Endothelial cell of umbilical vein (primary cell): ENCODE data around the gene PROCA1. TPM values are rescaled to one million over a fixed set of nuclear protein-coding genes. Genes with fewer than 3 reads are reported as not detected.

Experiments used
- BruUV-seq: library from RNA; stranded (reverse); fragments of 400-500 nt; replicated peaks from 2 replicates; lab custom pipeline; 2021; lab: Mats Ljungman, UMichigan
- CTCF ChIA-PET: fragments of 300-600, 350-600 bp; sonication (Branson Sonifier 250); formaldehyde crosslinking; loops from one replicate; lab custom pipeline; 2021; ENCODE audit warnings: antibody characterized with exemption, inconsistent platforms; lab: Charles Lee
- POLR2A ChIA-PET: fragments of 300-600, 350-600 bp; sonication (Branson Sonifier 250); formaldehyde crosslinking; loops from one replicate; lab custom pipeline; 2021; ENCODE audit warnings: antibody characterized with exemption, inconsistent platforms; lab: Charles Lee
- DNase-seq: peaks from one replicate; pipeline ENCODE4 v3.0.0-alpha.2; 2011; ENCODE audit warnings: low read depth, low spot score
- FAIRE-seq: peaks from 2 replicates; lab custom pipeline; 2011; peaks lifted over from hg19 to GRCh38; lab: Jason Lieb, UNC
- H2AFZ ChIP-seq: 2 replicates; pipeline ENCODE4 v1.6.0; 2012; ENCODE audit warnings: low read depth, low read length, control low read depth, inconsistent platforms
- H3K27ac ChIP-seq: 2 replicates; pipeline ENCODE4 v1.5.1; 2011; ENCODE audit warnings: low read depth, mild to moderate bottlenecking, control low read depth, low read length, moderate library complexity; ENCODE audit not compliant: insufficient read depth
- H3K27me3 ChIP-seq, 2 experiments: 2 replicates each; pipeline versions ENCODE4 v1.6.0 to v1.6.1; 2011; ENCODE audit warnings: low read length in 2 of 2, mixed read lengths in 1 of 2; ENCODE audit not compliant: control insufficient read depth in 2 of 2, insufficient read depth in 2 of 2
- H3K36me3 ChIP-seq, 2 experiments: 2 replicates in 1 of 2; 3 replicates in 1 of 2; pipeline ENCODE4 v1.5.1; 2011; ENCODE audit warnings: low read length in 2 of 2, mild to moderate bottlenecking in 1 of 2, moderate library complexity in 1 of 2; ENCODE audit not compliant: control insufficient read depth in 2 of 2, insufficient read depth in 2 of 2; ENCODE audit errors: extremely low read depth in 1 of 2
- H3K4me1 ChIP-seq: 3 replicates; pipeline ENCODE4 v1.5.1; 2011; ENCODE audit warnings: mild to moderate bottlenecking, low read length; ENCODE audit not compliant: control insufficient read depth, insufficient read depth; ENCODE audit errors: extremely low read depth
- H3K4me2 ChIP-seq: 2 replicates; pipeline ENCODE4 v1.6.1; 2011; ENCODE audit warnings: low read length, control low read depth, mixed read lengths; ENCODE audit not compliant: insufficient read depth
- H3K4me3 ChIP-seq, 3 experiments: fragments of 200-600 bp in 1 of 3; sonication (generic), shearing (Covaris generic) in 1 of 3; replicated peaks in 1 of 3; 2 replicates each; pipeline ENCODE4 v1.5.1; 2011 to 2016; ENCODE audit warnings: control low read depth in 3 of 3, low read length in 3 of 3, mild to moderate bottlenecking in 2 of 3, inconsistent platforms in 1 of 3, low read depth in 1 of 3, moderate library complexity in 1 of 3; ENCODE audit not compliant: insufficient read depth in 1 of 3
- H3K79me2 ChIP-seq: 2 replicates; pipeline ENCODE4 v1.6.0; 2012; ENCODE audit warnings: low read length, inconsistent platforms; ENCODE audit not compliant: control insufficient read depth, insufficient read depth
- H3K9ac ChIP-seq: replicated peaks from 2 replicates; pipeline ENCODE3; 2011; ENCODE audit warnings: low read length, control low read depth; ENCODE audit not compliant: insufficient read depth; ENCODE audit errors: extremely low read depth
- H3K9me1 ChIP-seq: replicated peaks from 3 replicates; pipeline ENCODE4 v1.6.0; 2011; ENCODE audit warnings: mild to moderate bottlenecking, low read length; ENCODE audit not compliant: control insufficient read depth, insufficient read depth; ENCODE audit errors: extremely low read depth
- H3K9me3 ChIP-seq: replicated peaks from 2 replicates; pipeline ENCODE4 v1.5.1; 2012; ENCODE audit warnings: low read length, inconsistent platforms; ENCODE audit not compliant: control insufficient read depth, insufficient read depth
- H4K20me1 ChIP-seq: replicated peaks from 2 replicates; pipeline ENCODE3; 2011; ENCODE audit warnings: mild to moderate bottlenecking, low read length; ENCODE audit not compliant: control insufficient read depth, insufficient read depth; ENCODE audit errors: extremely low read depth
- EZH2 ChIP-seq: IDR thresholded peaks from 2 replicates; pipeline ENCODE4 v1.6.1; 2012; ENCODE audit warnings: borderline replicate concordance, low read depth, mild to moderate bottlenecking, moderate library complexity, low read length, inconsistent platforms; ENCODE audit not compliant: severe bottlenecking
- FOS ChIP-seq: IDR thresholded peaks from 2 replicates; pipeline ENCODE4 v1.6.1; 2011; ENCODE audit warnings: mild to moderate bottlenecking, low read length, moderate library complexity, borderline replicate concordance; ENCODE audit not compliant: insufficient read depth
- GATA2 ChIP-seq: IDR thresholded peaks from 2 replicates; pipeline ENCODE4 v1.7.0; 2011; ENCODE audit warnings: low read depth, mild to moderate bottlenecking, moderate library complexity, mixed read lengths, low read length; ENCODE audit not compliant: insufficient read length, insufficient read depth
- JUN ChIP-seq: IDR thresholded peaks from 2 replicates; pipeline ENCODE4 v1.6.1; 2011; ENCODE audit warnings: borderline replicate concordance, low read depth; ENCODE audit not compliant: insufficient read length, insufficient read depth
- MYC ChIP-seq: IDR thresholded peaks from one replicate; pipeline ENCODE4 v1.6.1; 2011; ENCODE audit warnings: mild to moderate bottlenecking, low read depth, low read length
- POLR2A ChIP-seq: IDR thresholded peaks from 2 replicates; pipeline ENCODE4 v1.6.1; 2012; ENCODE audit warnings: low read depth, mild to moderate bottlenecking, control low read depth, low read length
- POLR2AphosphoS5 ChIP-seq: IDR thresholded peaks from 2 replicates; pipeline ENCODE4 v1.6.1; 2012; ENCODE audit warnings: low read depth, mild to moderate bottlenecking, control low read depth, low read length, moderate library complexity; ENCODE audit not compliant: insufficient read depth
- dilution Hi-C: fragments of 300-500 bp; cut with MboI; formaldehyde crosslinking; loops from one replicate; pipeline ENCODE4 v1.15.0; 2019; ENCODE audit warnings: low sequenced_read_pairs; ENCODE audit not compliant: extremely low pct_ligation_motif_present
- intact Hi-C: fragments of 100-400 bp; cut with micrococcal nuclease; formaldehyde crosslinking; loops from one replicate; pipeline ENCODE4 v1.10.0; 2022
- polyA plus RNA-seq, 4 experiments: library from polyadenylated mRNA; depleted of rRNA in 3 of 4; stranded (reverse) in 3 of 4; unstranded in 1 of 4; fragments of >200 nt; gene quantifications; 2 replicates each; pipeline versions ENCODE4 v1.2.1 to v1.2.3, GENCODE V29; 2011 to 2012; ENCODE audit warnings: missing spikeins in 1 of 4
- total RNA-seq: library from RNA; stranded (reverse); gene quantifications from 2 replicates; pipeline ENCODE4 v1.2.3, GENCODE V29; 2021
- TF ChIP-seq, protein P1 (sequence below): IDR thresholded peaks from 2 replicates; pipeline ENCODE4 v1.6.1; 2011; ENCODE audit not compliant: insufficient read depth, insufficient read length
- TF ChIP-seq, protein P2 (sequence below), 2 donors: IDR thresholded peaks; 1 replicate in 1 of 2; 2 replicates in 1 of 2; pipeline ENCODE4 v1.5.1; 2011; ENCODE audit warnings: low read length in 2 of 2, mild to moderate bottlenecking in 2 of 2, moderate library complexity in 2 of 2, control low read depth in 1 of 2, inconsistent platforms in 1 of 2, low read depth in 1 of 2; ENCODE audit not compliant: insufficient read depth in 1 of 2; ENCODE audit errors: extremely low read depth in 1 of 2

Gene PROCA1
- total and polyA plus RNA-seq, 2 donors (not counting 3 experiments of a cell fraction or from before 2014, with no cell fraction given): 2.0 to 2.1 TPM

DNA sequence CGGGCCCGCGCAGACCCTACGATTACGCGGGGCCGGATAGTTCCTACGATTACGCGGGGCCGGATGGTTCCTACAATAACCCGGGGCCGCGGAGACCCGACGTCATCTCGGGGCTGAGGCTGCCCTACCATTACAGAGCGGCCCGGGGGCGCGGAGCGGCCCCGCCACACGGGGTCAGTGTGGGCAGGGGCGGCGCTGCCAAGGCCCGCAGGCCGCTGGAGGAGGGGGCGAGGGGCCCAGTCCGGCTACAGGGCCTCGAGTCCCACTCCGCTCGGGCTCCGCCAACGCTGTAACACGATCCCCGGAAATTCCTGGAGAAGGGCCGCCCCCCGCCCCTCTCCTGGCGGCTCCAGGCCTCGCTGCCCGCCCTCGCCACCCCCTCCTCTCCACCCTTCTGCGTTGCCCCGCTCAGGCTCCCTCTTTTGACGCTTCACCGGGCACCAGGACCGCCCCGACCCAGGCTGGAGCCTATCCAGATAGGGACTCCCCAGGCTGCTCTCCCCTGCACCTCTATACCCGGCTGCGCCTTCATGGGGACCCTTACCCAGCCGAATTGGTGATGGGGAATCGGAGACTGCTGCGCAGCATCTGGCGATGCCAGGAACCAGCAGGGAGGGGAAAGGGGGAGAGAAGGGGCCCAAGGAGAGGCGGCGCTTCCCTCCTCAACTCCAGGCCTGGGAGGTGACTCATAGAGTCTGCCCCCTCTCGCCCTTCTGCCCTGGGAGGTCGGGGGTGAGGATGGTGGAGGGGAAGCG lies 6.1 kb upstream of the PROCA1 start, which contains the start of gene RAB34:
Gene RAB34, minus strand, starts transcription at position 291 of the 755 bp plus-strand sequence. CDS start 602 bp downstream, outside the sequence.
- Histone ChIP-seq H3K9me3 (no peaks in the 10 kb centered on the region), H3K79me2 (peaks cover 35% of the 10 kb centered on the region), H3K27ac (peak within 1 kb of the TSS; percentile 76), H3K36me3 (peaks cover 9 to 17% of the 10 kb centered on the region in 2 experiments), H2AFZ (peak within 1 kb of the TSS; percentile 69), H3K4me3 (peak within 1 kb of the TSS; percentile 19 to 60 (median 44)), H3K4me2 (peak within 1 kb of the TSS; percentile 72), H3K9ac (peak within 1 kb of the TSS; percentile 65), H3K27me3 (no peaks in the 10 kb centered on the region), H3K9me1 (no peaks in the 10 kb centered on the region), H3K4me1 (peaks cover 34% of the 10 kb centered on the region), H4K20me1 (no peaks in the 10 kb centered on the region)
- ChIA-PET POLR2A (no interaction called here), CTCF (no interaction called here)
- TF ChIP-seq GATA2 (no peak), POLR2AphosphoS5 (peak; percentile 56), MYC (no peak), FOS (peak; percentile 56), EZH2 (no peak), JUN (no peak), POLR2A (peak; percentile 46)
- TF ChIP-seq, protein P1, sequence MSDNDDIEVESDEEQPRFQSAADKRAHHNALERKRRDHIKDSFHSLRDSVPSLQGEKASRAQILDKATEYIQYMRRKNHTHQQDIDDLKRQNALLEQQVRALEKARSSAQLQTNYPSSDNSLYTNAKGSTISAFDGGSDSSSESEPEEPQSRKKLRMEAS: no peak
- TF ChIP-seq, protein P2, sequence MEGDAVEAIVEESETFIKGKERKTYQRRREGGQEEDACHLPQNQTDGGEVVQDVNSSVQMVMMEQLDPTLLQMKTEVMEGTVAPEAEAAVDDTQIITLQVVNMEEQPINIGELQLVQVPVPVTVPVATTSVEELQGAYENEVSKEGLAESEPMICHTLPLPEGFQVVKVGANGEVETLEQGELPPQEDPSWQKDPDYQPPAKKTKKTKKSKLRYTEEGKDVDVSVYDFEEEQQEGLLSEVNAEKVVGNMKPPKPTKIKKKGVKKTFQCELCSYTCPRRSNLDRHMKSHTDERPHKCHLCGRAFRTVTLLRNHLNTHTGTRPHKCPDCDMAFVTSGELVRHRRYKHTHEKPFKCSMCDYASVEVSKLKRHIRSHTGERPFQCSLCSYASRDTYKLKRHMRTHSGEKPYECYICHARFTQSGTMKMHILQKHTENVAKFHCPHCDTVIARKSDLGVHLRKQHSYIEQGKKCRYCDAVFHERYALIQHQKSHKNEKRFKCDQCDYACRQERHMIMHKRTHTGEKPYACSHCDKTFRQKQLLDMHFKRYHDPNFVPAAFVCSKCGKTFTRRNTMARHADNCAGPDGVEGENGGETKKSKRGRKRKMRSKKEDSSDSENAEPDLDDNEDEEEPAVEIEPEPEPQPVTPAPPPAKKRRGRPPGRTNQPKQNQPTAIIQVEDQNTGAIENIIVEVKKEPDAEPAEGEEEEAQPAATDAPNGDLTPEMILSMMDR (IDR thresholded peaks at IDR 0.05; ENCODE audit: extremely low read depth in 1 of 2, insufficient read depth in 1 of 2, low read depth in 1 of 2, low read length in 2 of 2): peak; percentile 33 to 47
- dilution Hi-C loops (no loop called here), intact Hi-C loops (loop anchor here (2.0 to 5.0 kb wide), 3 partner anchors 70 to 235 kb away; partner anchors contain the start of gene BLTP2)
- DNase-seq (peak; percentile 60), FAIRE-seq (peak; percentile 49)
- BruUV-seq: no TSS peak
